Endothelial cell of umbilical vein (primary cell): ENCODE measurements around the gene NYAP1. TPM values are rescaled to one million over a fixed set of nuclear protein-coding genes. Genes with fewer than 3 reads are reported as not detected.

Source experiments
- BruUV-seq: library from RNA; stranded (reverse); fragments of 400-500 nt; replicated peaks from 2 replicates; lab custom pipeline; 2021; lab: Mats Ljungman, UMichigan
- CTCF ChIA-PET: fragments of 300-600, 350-600 bp; sonication (Branson Sonifier 250); formaldehyde crosslinking; loops from one replicate; lab custom pipeline; 2021; ENCODE audit warnings: antibody characterized with exemption, inconsistent platforms; lab: Charles Lee
- POLR2A ChIA-PET: fragments of 300-600, 350-600 bp; sonication (Branson Sonifier 250); formaldehyde crosslinking; loops from one replicate; lab custom pipeline; 2021; ENCODE audit warnings: antibody characterized with exemption, inconsistent platforms; lab: Charles Lee
- DNase-seq: peaks from one replicate; pipeline ENCODE4 v3.0.0-alpha.2; 2011; ENCODE audit warnings: low read depth, low spot score
- FAIRE-seq: peaks from 2 replicates; lab custom pipeline; 2011; peaks lifted over from hg19 to GRCh38; lab: Jason Lieb, UNC
- H2AFZ ChIP-seq: 2 replicates; pipeline ENCODE4 v1.6.0; 2012; ENCODE audit warnings: low read depth, low read length, control low read depth, inconsistent platforms
- H3K27ac ChIP-seq: 2 replicates; pipeline ENCODE4 v1.5.1; 2011; ENCODE audit warnings: low read depth, mild to moderate bottlenecking, control low read depth, low read length, moderate library complexity; ENCODE audit not compliant: insufficient read depth
- H3K27me3 ChIP-seq, 2 experiments: 2 replicates each; pipeline versions ENCODE4 v1.6.0 to v1.6.1; 2011; ENCODE audit warnings: low read length in 2 of 2, mixed read lengths in 1 of 2; ENCODE audit not compliant: control insufficient read depth in 2 of 2, insufficient read depth in 2 of 2
- H3K36me3 ChIP-seq, 2 experiments: 2 replicates in 1 of 2; 3 replicates in 1 of 2; pipeline ENCODE4 v1.5.1; 2011; ENCODE audit warnings: low read length in 2 of 2, mild to moderate bottlenecking in 1 of 2, moderate library complexity in 1 of 2; ENCODE audit not compliant: control insufficient read depth in 2 of 2, insufficient read depth in 2 of 2; ENCODE audit errors: extremely low read depth in 1 of 2
- H3K4me1 ChIP-seq: 3 replicates; pipeline ENCODE4 v1.5.1; 2011; ENCODE audit warnings: mild to moderate bottlenecking, low read length; ENCODE audit not compliant: control insufficient read depth, insufficient read depth; ENCODE audit errors: extremely low read depth
- H3K4me2 ChIP-seq: 2 replicates; pipeline ENCODE4 v1.6.1; 2011; ENCODE audit warnings: low read length, control low read depth, mixed read lengths; ENCODE audit not compliant: insufficient read depth
- H3K4me3 ChIP-seq, 3 experiments: fragments of 200-600 bp in 1 of 3; sonication (generic), shearing (Covaris generic) in 1 of 3; replicated peaks in 1 of 3; 2 replicates each; pipeline ENCODE4 v1.5.1; 2011 to 2016; ENCODE audit warnings: control low read depth in 3 of 3, low read length in 3 of 3, mild to moderate bottlenecking in 2 of 3, inconsistent platforms in 1 of 3, low read depth in 1 of 3, moderate library complexity in 1 of 3; ENCODE audit not compliant: insufficient read depth in 1 of 3
- H3K79me2 ChIP-seq: 2 replicates; pipeline ENCODE4 v1.6.0; 2012; ENCODE audit warnings: low read length, inconsistent platforms; ENCODE audit not compliant: control insufficient read depth, insufficient read depth
- H3K9ac ChIP-seq: replicated peaks from 2 replicates; pipeline ENCODE3; 2011; ENCODE audit warnings: low read length, control low read depth; ENCODE audit not compliant: insufficient read depth; ENCODE audit errors: extremely low read depth
- H3K9me1 ChIP-seq: replicated peaks from 3 replicates; pipeline ENCODE4 v1.6.0; 2011; ENCODE audit warnings: mild to moderate bottlenecking, low read length; ENCODE audit not compliant: control insufficient read depth, insufficient read depth; ENCODE audit errors: extremely low read depth
- H3K9me3 ChIP-seq: replicated peaks from 2 replicates; pipeline ENCODE4 v1.5.1; 2012; ENCODE audit warnings: low read length, inconsistent platforms; ENCODE audit not compliant: control insufficient read depth, insufficient read depth
- H4K20me1 ChIP-seq: replicated peaks from 2 replicates; pipeline ENCODE3; 2011; ENCODE audit warnings: mild to moderate bottlenecking, low read length; ENCODE audit not compliant: control insufficient read depth, insufficient read depth; ENCODE audit errors: extremely low read depth
- CTCF ChIP-seq, 2 donors: IDR thresholded peaks; 1 replicate in 1 of 2; 2 replicates in 1 of 2; pipeline ENCODE4 v1.5.1; 2011; ENCODE audit warnings: low read length in 2 of 2, mild to moderate bottlenecking in 2 of 2, moderate library complexity in 2 of 2, control low read depth in 1 of 2, inconsistent platforms in 1 of 2, low read depth in 1 of 2; ENCODE audit not compliant: insufficient read depth in 1 of 2; ENCODE audit errors: extremely low read depth in 1 of 2
- EZH2 ChIP-seq: IDR thresholded peaks from 2 replicates; pipeline ENCODE4 v1.6.1; 2012; ENCODE audit warnings: borderline replicate concordance, low read depth, mild to moderate bottlenecking, moderate library complexity, low read length, inconsistent platforms; ENCODE audit not compliant: severe bottlenecking
- FOS ChIP-seq: IDR thresholded peaks from 2 replicates; pipeline ENCODE4 v1.6.1; 2011; ENCODE audit warnings: mild to moderate bottlenecking, low read length, moderate library complexity, borderline replicate concordance; ENCODE audit not compliant: insufficient read depth
- GATA2 ChIP-seq: IDR thresholded peaks from 2 replicates; pipeline ENCODE4 v1.7.0; 2011; ENCODE audit warnings: low read depth, mild to moderate bottlenecking, moderate library complexity, mixed read lengths, low read length; ENCODE audit not compliant: insufficient read length, insufficient read depth
- JUN ChIP-seq: IDR thresholded peaks from 2 replicates; pipeline ENCODE4 v1.6.1; 2011; ENCODE audit warnings: borderline replicate concordance, low read depth; ENCODE audit not compliant: insufficient read length, insufficient read depth
- MAX ChIP-seq: IDR thresholded peaks from 2 replicates; pipeline ENCODE4 v1.6.1; 2011; ENCODE audit not compliant: insufficient read depth, insufficient read length
- MYC ChIP-seq: IDR thresholded peaks from one replicate; pipeline ENCODE4 v1.6.1; 2011; ENCODE audit warnings: mild to moderate bottlenecking, low read depth, low read length
- POLR2A ChIP-seq: IDR thresholded peaks from 2 replicates; pipeline ENCODE4 v1.6.1; 2012; ENCODE audit warnings: low read depth, mild to moderate bottlenecking, control low read depth, low read length
- POLR2AphosphoS5 ChIP-seq: IDR thresholded peaks from 2 replicates; pipeline ENCODE4 v1.6.1; 2012; ENCODE audit warnings: low read depth, mild to moderate bottlenecking, control low read depth, low read length, moderate library complexity; ENCODE audit not compliant: insufficient read depth
- dilution Hi-C: fragments of 300-500 bp; cut with MboI; formaldehyde crosslinking; loops from one replicate; pipeline ENCODE4 v1.15.0; 2019; ENCODE audit warnings: low sequenced_read_pairs; ENCODE audit not compliant: extremely low pct_ligation_motif_present
- intact Hi-C: fragments of 100-400 bp; cut with micrococcal nuclease; formaldehyde crosslinking; loops from one replicate; pipeline ENCODE4 v1.10.0; 2022
- polyA plus RNA-seq, 4 experiments: library from polyadenylated mRNA; depleted of rRNA in 3 of 4; stranded (reverse) in 3 of 4; unstranded in 1 of 4; fragments of >200 nt; gene quantifications; 2 replicates each; pipeline versions ENCODE4 v1.2.1 to v1.2.3, GENCODE V29; 2011 to 2012; ENCODE audit warnings: missing spikeins in 1 of 4
- total RNA-seq: library from RNA; stranded (reverse); gene quantifications from 2 replicates; pipeline ENCODE4 v1.2.3, GENCODE V29; 2021

Gene NYAP1
- total and polyA plus RNA-seq, 2 donors (not counting 3 experiments of a cell fraction or from before 2014, with no cell fraction given) = 0.37 to 2.8 TPM

- dilution Hi-C loops = no loop called here
- Histone ChIP-seq H3K4me2 (peak overlapping the region; percentile 78), H3K9me3 (no peaks in the 10 kb centered on the region), H4K20me1 (no peaks in the 10 kb centered on the region), H2AFZ (no peak overlapping the region), H3K36me3 (peaks cover 2 to 9% of the 10 kb centered on the region in 2 experiments), H3K9me1 (no peaks in the 10 kb centered on the region), H3K27me3 (no peaks in the 10 kb centered on the region), H3K9ac (peak overlapping the region; percentile 82), H3K4me1 (peaks cover 29% of the 10 kb centered on the region), H3K27ac (no peak overlapping the region), H3K79me2 (peaks cover 47% of the 10 kb centered on the region), H3K4me3 (peak overlapping the region; percentile 91 to 99 (median 91))
- FAIRE-seq = no peak
- TF ChIP-seq MAX (no peak), JUN (no peak), EZH2 (no peak), FOS (no peak), POLR2A (no peak), GATA2 (no peak), CTCF (IDR thresholded peaks at IDR 0.05; ENCODE audit: extremely low read depth in 1 of 2, insufficient read depth in 1 of 2, low read depth in 1 of 2, low read length in 2 of 2) (no peak), MYC (no peak), POLR2AphosphoS5 (no peak)
- ChIA-PET POLR2A (no interaction called here), CTCF (interaction anchor here (0.7 to 7.8 kb wide), 10 partner anchors 8 to 135 kb away, joined by 3 to 70 read pairs (median 5); partner anchors contain the start of genes FBXO24, LRCH4, MOSPD3 and SPACDR)
- BruUV-seq = no TSS peak
- intact Hi-C loops = loop anchor here (2.0 kb wide), 3 partner anchors 49 to 81 kb away; partner anchors contain the start of genes AGFG2, MEPCE and ZCWPW1
- DNase-seq = no peak
Measured at GRCh38 chr7:100477871-100478267, 5.9 kb upstream of the NYAP1 start.
